H1 (cell line): ENCODE results near the gene MRPL1. TPM values are rescaled to one million over a fixed set of nuclear protein-coding genes. Genes with fewer than 3 reads are reported as not detected.

Experiments
- CTCF ChIA-PET: fragments of 300-600 bp; sonication (Branson Sonifier 250); formaldehyde crosslinking; loops from one replicate; lab custom pipeline; 2021; ENCODE audit not compliant: partially characterized antibody; lab: Charles Lee
- POLR2A ChIA-PET: fragments of 300-600 bp; sonication (Branson Sonifier 250); formaldehyde crosslinking; loops from one replicate; lab custom pipeline; 2021; ENCODE audit warnings: inconsistent platforms; ENCODE audit not compliant: partially characterized antibody; lab: Charles Lee
- DNase-seq, 2 experiments: peaks; one replicate each; pipeline versions ENCODE4 v3.0.0 to v3.0.0-alpha.2; 2010 to 2022; ENCODE audit warnings: low spot score in 2 of 2, low read depth in 1 of 2, mixed read lengths in 1 of 2
- FAIRE-seq: peaks from 2 replicates; lab custom pipeline; 2011; peaks lifted over from hg19 to GRCh38; lab: Jason Lieb, UNC
- H2AFZ ChIP-seq: 2 replicates; pipeline ENCODE4 v1.8.1; 2012; ENCODE audit warnings: low read length, inconsistent platforms
- H2AK5ac ChIP-seq: 2 replicates; pipeline ENCODE4 v1.6.1; 2013; ENCODE audit warnings: low read depth, low read length
- H2BK120ac ChIP-seq: replicated peaks from 2 replicates; pipeline ENCODE3; 2013; ENCODE audit warnings: low read depth, low read length, inconsistent platforms
- H2BK12ac ChIP-seq: 2 replicates; pipeline ENCODE4 v1.6.1; 2013; ENCODE audit warnings: low read depth, low read length
- H2BK15ac ChIP-seq: 2 replicates; pipeline ENCODE4 v1.6.1; 2013; ENCODE audit warnings: low read length
- H2BK20ac ChIP-seq: 2 replicates; pipeline ENCODE4 v1.6.1; 2013; ENCODE audit warnings: low read length
- H2BK5ac ChIP-seq: 2 replicates; pipeline ENCODE4 v1.6.1; 2013; ENCODE audit warnings: low read depth, low read length
- H3K14ac ChIP-seq: 2 replicates; pipeline ENCODE4 v1.6.1; 2013; ENCODE audit warnings: inconsistent platforms; ENCODE audit not compliant: insufficient read length
- H3K18ac ChIP-seq: 2 replicates; pipeline ENCODE4 v1.6.1; 2013; ENCODE audit warnings: low read length; ENCODE audit errors: extremely low read depth
- H3K23ac ChIP-seq: 2 replicates; pipeline ENCODE4 v1.6.1; 2013; ENCODE audit warnings: inconsistent platforms; ENCODE audit not compliant: insufficient read length
- H3K23me2 ChIP-seq: 2 replicates; pipeline ENCODE4 v1.6.1; 2013; ENCODE audit warnings: low read depth, low read length
- H3K27ac ChIP-seq: 2 replicates; pipeline ENCODE4 v1.6.1; 2011; ENCODE audit warnings: low read depth, low read length, inconsistent platforms
- H3K27me3 ChIP-seq, 4 experiments: replicated peaks in 1 of 4; 1 replicate in 1 of 4; 2 replicates in 3 of 4; pipeline versions ENCODE4 v1.6.1 to v1.8.1; 2011 to 2013; ENCODE audit warnings: low read length in 3 of 4, mild to moderate bottlenecking in 3 of 4, inconsistent platforms in 2 of 4, mixed read lengths in 2 of 4, moderate library complexity in 1 of 4; ENCODE audit not compliant: control insufficient read depth in 3 of 4, insufficient read depth in 3 of 4; ENCODE audit errors: extremely low read depth in 1 of 4
- H3K36me3 ChIP-seq, 4 experiments: 2 replicates each; pipeline versions ENCODE4 v1.6.1 to v1.8.1; 2011 to 2013; ENCODE audit warnings: mild to moderate bottlenecking in 4 of 4, low read length in 3 of 4, moderate library complexity in 2 of 4, control low read depth in 1 of 4, inconsistent platforms in 1 of 4; ENCODE audit not compliant: insufficient read depth in 4 of 4, control insufficient read depth in 2 of 4
- H3K4ac ChIP-seq: replicated peaks from 2 replicates; pipeline ENCODE3; 2013; ENCODE audit warnings: low read length, low read depth, mixed read lengths, inconsistent platforms; ENCODE audit not compliant: insufficient read length
- H3K4me1 ChIP-seq, 4 experiments: replicated peaks in 1 of 4; 1 replicate in 1 of 4; 2 replicates in 3 of 4; pipeline versions ENCODE4 v1.6.1 to v1.8.1; 2011 to 2013; ENCODE audit warnings: low read length in 3 of 4, inconsistent platforms in 2 of 4, mixed read lengths in 1 of 4; ENCODE audit not compliant: insufficient read depth in 4 of 4, control insufficient read depth in 3 of 4
- H3K4me2 ChIP-seq, 2 experiments: 2 replicates each; pipeline versions ENCODE4 v1.6.1 to v1.8.1; 2011 to 2013; ENCODE audit warnings: low read depth in 2 of 2, low read length in 2 of 2, control low read depth in 1 of 2, inconsistent platforms in 1 of 2, mild to moderate bottlenecking in 1 of 2; ENCODE audit not compliant: insufficient read depth in 1 of 2
- H3K4me3 ChIP-seq, 4 experiments: fragments of 200-600, 300-600 bp in 1 of 4; sonication (generic), shearing (Covaris generic), sonication (Bioruptor Twin) in 1 of 4; 2 replicates each; pipeline versions ENCODE4 v1.5.1 to v1.8.1; 2011 to 2016; ENCODE audit warnings: low read length in 4 of 4, low read depth in 3 of 4, control low read depth in 2 of 4, inconsistent platforms in 2 of 4, mild to moderate bottlenecking in 2 of 4, mixed read lengths in 1 of 4, moderate library complexity in 1 of 4; ENCODE audit not compliant: insufficient read depth in 2 of 4; ENCODE audit errors: extremely low read depth in 1 of 4
- H3K56ac ChIP-seq: replicated peaks from 2 replicates; pipeline ENCODE3; 2013; ENCODE audit warnings: low read depth, mild to moderate bottlenecking, mixed read lengths, low read length, inconsistent platforms; ENCODE audit not compliant: insufficient read length
- H3K79me1 ChIP-seq: 2 replicates; pipeline ENCODE4 v1.6.1; 2013; ENCODE audit warnings: low read depth, low read length, control low read depth
- H3K79me2 ChIP-seq, 2 experiments: 2 replicates each; pipeline versions ENCODE4 v1.6.1 to v1.8.1; 2012 to 2013; ENCODE audit warnings: low read length in 2 of 2, mild to moderate bottlenecking in 2 of 2, inconsistent platforms in 1 of 2; ENCODE audit not compliant: insufficient read depth in 2 of 2, control insufficient read depth in 1 of 2
- H3K9ac ChIP-seq, 4 experiments: replicated peaks in 1 of 4; 1 replicate in 1 of 4; 2 replicates in 3 of 4; pipeline versions ENCODE4 v1.6.1 to v1.8.1; 2011 to 2013; ENCODE audit warnings: low read depth in 3 of 4, low read length in 3 of 4, control low read depth in 2 of 4, mild to moderate bottlenecking in 2 of 4, moderate library complexity in 2 of 4, inconsistent platforms in 1 of 4; ENCODE audit errors: extremely low read depth in 1 of 4
- H3K9me3 ChIP-seq, 2 experiments: 2 replicates each; pipeline versions ENCODE4 v1.6.1 to v1.8.1; 2012 to 2013; ENCODE audit warnings: mild to moderate bottlenecking in 2 of 2, moderate library complexity in 2 of 2, control low read depth in 1 of 2, inconsistent platforms in 1 of 2, low read depth in 1 of 2, low read length in 1 of 2, mixed read lengths in 1 of 2; ENCODE audit not compliant: insufficient read depth in 2 of 2
- H4K20me1 ChIP-seq, 2 experiments: replicated peaks in 1 of 2; 2 replicates each; pipeline versions ENCODE3 to v1.8.1; 2011 to 2013; ENCODE audit warnings: inconsistent platforms in 2 of 2, low read length in 2 of 2, mild to moderate bottlenecking in 1 of 2; ENCODE audit not compliant: insufficient read depth in 2 of 2, control insufficient read depth in 1 of 2
- H4K5ac ChIP-seq: 2 replicates; pipeline ENCODE4 v1.6.1; 2013; ENCODE audit warnings: low read length, low read depth, mixed read lengths, inconsistent platforms; ENCODE audit not compliant: insufficient read length
- H4K8ac ChIP-seq: 2 replicates; pipeline ENCODE4 v1.8.0; 2013; ENCODE audit warnings: mild to moderate bottlenecking, moderate library complexity, low read length, inconsistent platforms; ENCODE audit not compliant: insufficient read depth; ENCODE audit errors: extremely low read depth
- H4K91ac ChIP-seq: replicated peaks from 2 replicates; pipeline ENCODE3; 2013; ENCODE audit warnings: low read length, mixed read lengths, inconsistent platforms; ENCODE audit not compliant: insufficient read length
- CBX8 ChIP-seq: fragments of 300-800, 300-1000 bp; sonication (generic); IDR thresholded peaks from 2 replicates; pipeline ENCODE4 v1.7.1; 2016; ENCODE audit warnings: low read depth, low read length, borderline replicate concordance
- JUND ChIP-seq: IDR thresholded peaks from 2 replicates; pipeline ENCODE4 v1.6.1; 2011; ENCODE audit warnings: mild to moderate bottlenecking, improper control_type of control experiment, low read length
- NANOG ChIP-seq: IDR thresholded peaks from 2 replicates; pipeline ENCODE4 v1.6.1; 2011; ENCODE audit warnings: low read length, low read depth, mild to moderate bottlenecking, inconsistent platforms; ENCODE audit not compliant: insufficient read depth, poor library complexity, severe bottlenecking
- SP2 ChIP-seq: IDR thresholded peaks from 2 replicates; pipeline ENCODE4 v1.6.1; 2012; ENCODE audit warnings: mild to moderate bottlenecking, low read length, inconsistent platforms
- TEAD4 ChIP-seq: IDR thresholded peaks from 2 replicates; pipeline ENCODE4 v1.6.1; 2012; ENCODE audit warnings: low read depth, low read length, inconsistent platforms, mixed read lengths
- WGBS, 2 experiments: shearing (Covaris generic) in 1 of 2; methylation state at CpG; one replicate each; pipeline versions ENCODE4 v1.1.6 to v1.1.7; 2013 to 2015; ENCODE audit warnings: low lambda C conversion rate in 2 of 2, mixed read lengths in 2 of 2, inconsistent platforms in 1 of 2, low coverage in 1 of 2, missing lambda C conversion rate in 1 of 2; ENCODE audit not compliant: insufficient replicate concordance in 2 of 2, insufficient coverage in 1 of 2, insufficient read length in 1 of 2; ENCODE audit errors: extremely low coverage in 1 of 2, missing lambda C conversion rate in 1 of 2; 5-methylcytosine and 5-hydroxymethylcytosine counted together
- polyA plus RNA-seq, 7 experiments: library from polyadenylated mRNA; depleted of rRNA in 3 of 7; stranded (reverse) in 5 of 7; unstranded in 2 of 7; fragments of >200 nt in 5 of 7; fragments of 200-250 nt in 2 of 7; gene quantifications; 1 replicate in 5 of 7; 2 replicates in 1 of 7; 4 replicates in 1 of 7; pipeline versions ENCODE4 v1.2.1 to v1.2.3, GENCODE V29; 2011 to 2013; ENCODE audit warnings: missing spikeins in 2 of 7, mixed read lengths in 2 of 7
- total RNA-seq: library from RNA; stranded (reverse); fragmentation: NEBNext Ultra II Directional; extraction: Animal tissue kit (Norgen Biotek cat#: 25700); gene quantifications from 2 replicates; pipeline ENCODE4 v1.2.1, GENCODE V29; 2021
- TF ChIP-seq, protein P1 (sequence below): IDR thresholded peaks from 2 replicates; pipeline ENCODE4 v1.6.1; 2011; ENCODE audit warnings: low read length, improper control_type of control experiment

MRPL1 gene
- total and polyA plus RNA-seq, 2 of the 8 experiments (the other 6 are each of a cell fraction or from before 2014, with no cell fraction given), result 9.6 to 37.0 TPM

GRCh38 chr4:78002260-78002659 is 139.6 kb downstream of the MRPL1 start:
- Histone ChIP-seq H3K14ac (no peak overlapping the region), H3K4ac (no peak overlapping the region), H3K4me1 (no peaks in the 10 kb centered on the region), H2BK5ac (no peak overlapping the region), H2BK120ac (no peak overlapping the region), H3K18ac (no peak overlapping the region), H3K56ac (no peak overlapping the region), H4K8ac (no peak overlapping the region), H4K5ac (no peak overlapping the region), H4K20me1 (no peaks in the 10 kb centered on the region), H3K9ac (no peak overlapping the region), H2BK15ac (no peak overlapping the region), H3K23ac (no peak overlapping the region), H2AK5ac (no peak overlapping the region), H3K23me2 (no peaks in the 10 kb centered on the region), H3K9me3 (no peaks in the 10 kb centered on the region), H3K79me2 (no peaks in the 10 kb centered on the region), H3K36me3 (no peaks in the 10 kb centered on the region), H2BK12ac (no peak overlapping the region), H3K4me2 (no peak overlapping the region), H3K27ac (no peak overlapping the region), H3K79me1 (no peaks in the 10 kb centered on the region), H4K91ac (no peak overlapping the region), H3K4me3 (no peak overlapping the region), H3K27me3 (no peaks in the 10 kb centered on the region), H2AFZ (no peak overlapping the region), H2BK20ac (no peak overlapping the region)
- TF ChIP-seq TEAD4, result peak; percentile 78; the same call in 1 of the 2 replicates
- TF ChIP-seq SP2, result no peak
- no peak for TF ChIP-seq NANOG
- no peak for TF ChIP-seq JUND
- TF ChIP-seq CBX8, result no peak
- TF ChIP-seq, protein P1, sequence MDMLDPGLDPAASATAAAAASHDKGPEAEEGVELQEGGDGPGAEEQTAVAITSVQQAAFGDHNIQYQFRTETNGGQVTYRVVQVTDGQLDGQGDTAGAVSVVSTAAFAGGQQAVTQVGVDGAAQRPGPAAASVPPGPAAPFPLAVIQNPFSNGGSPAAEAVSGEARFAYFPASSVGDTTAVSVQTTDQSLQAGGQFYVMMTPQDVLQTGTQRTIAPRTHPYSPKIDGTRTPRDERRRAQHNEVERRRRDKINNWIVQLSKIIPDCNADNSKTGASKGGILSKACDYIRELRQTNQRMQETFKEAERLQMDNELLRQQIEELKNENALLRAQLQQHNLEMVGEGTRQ, result no peak
- 88% methylated on average over 4 of the region's 4 CpGs; no CpG with 5 or more reads in 1 of the 2 experiments for WGBS, 2 experiments
- peak; percentile 95 for FAIRE-seq
- ChIA-PET CTCF (no interaction called here), POLR2A (interaction anchor here (1.0 kb wide), 1 partner anchor 10 kb away, joined by 3 read pairs; no protein-coding TSS in a partner anchor)
- DNase-seq, result no peak
